Retinal pigment epithelial cell (primary cell): Measurements from ENCODE around the gene MAML3.

Experiments
- DNase-seq: peaks from one replicate; pipeline ENCODE4 v3.0.0-alpha.2; 2010; ENCODE audit warnings: low read depth
- H3K4me3 ChIP-seq: 2 replicates; pipeline ENCODE4 v1.5.1; 2011; ENCODE audit warnings: mild to moderate bottlenecking, low read length, control low read depth, moderate library complexity
- TF ChIP-seq, protein P1 (sequence below): conservative IDR thresholded peaks from 2 replicates; pipeline ENCODE4 v1.5.1; 2011; ENCODE audit warnings: low read depth, low read length, control low read depth, inconsistent platforms

The MAML3 gene

DNA sequence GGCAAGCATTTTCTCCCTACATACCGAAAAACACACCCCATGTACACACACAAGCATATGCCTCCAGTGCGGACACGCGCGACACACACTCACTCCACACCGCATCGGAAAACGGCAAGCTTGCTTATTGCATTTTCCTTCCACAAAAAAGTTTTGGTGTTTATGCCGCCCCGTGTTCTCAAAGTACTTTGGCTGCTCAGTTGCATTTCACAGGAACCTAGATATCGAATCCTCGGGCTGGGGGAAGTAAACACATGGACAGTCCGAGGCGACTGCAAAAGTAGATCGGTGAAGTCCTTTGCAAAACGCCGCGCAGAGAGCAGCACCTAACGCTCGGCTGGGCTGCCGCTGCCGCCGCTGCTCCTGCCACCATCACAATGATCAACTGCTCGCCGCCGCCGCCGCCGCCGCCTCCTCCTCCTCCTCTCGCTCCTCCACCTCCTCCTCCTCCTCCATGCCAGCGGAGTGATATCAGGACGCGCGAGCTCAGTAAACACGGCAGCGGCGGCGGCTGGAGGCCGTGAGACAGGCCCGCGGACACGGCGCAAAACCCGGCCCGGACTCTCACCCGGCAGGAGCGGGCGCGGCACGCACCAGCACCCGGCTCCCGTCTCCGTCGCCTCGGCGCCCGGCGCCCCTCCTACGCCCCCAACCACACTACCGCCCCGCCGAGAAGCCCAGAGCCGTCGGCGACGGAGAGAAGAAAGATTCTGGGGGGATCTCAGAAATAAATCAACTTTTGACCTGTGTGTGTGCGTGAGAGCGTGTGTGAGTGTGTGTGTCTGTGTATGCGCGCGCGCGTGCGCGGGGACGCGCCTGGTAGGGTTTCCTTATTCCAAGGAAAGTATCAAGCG is at the start of gene MAML3:
MAML3 (minus strand) TSS at position 467 of the 854 bp plus-strand sequence. CDS start 857 bp downstream, outside the sequence.
- peak; percentile 83 for DNase-seq
- TF ChIP-seq, protein P1, sequence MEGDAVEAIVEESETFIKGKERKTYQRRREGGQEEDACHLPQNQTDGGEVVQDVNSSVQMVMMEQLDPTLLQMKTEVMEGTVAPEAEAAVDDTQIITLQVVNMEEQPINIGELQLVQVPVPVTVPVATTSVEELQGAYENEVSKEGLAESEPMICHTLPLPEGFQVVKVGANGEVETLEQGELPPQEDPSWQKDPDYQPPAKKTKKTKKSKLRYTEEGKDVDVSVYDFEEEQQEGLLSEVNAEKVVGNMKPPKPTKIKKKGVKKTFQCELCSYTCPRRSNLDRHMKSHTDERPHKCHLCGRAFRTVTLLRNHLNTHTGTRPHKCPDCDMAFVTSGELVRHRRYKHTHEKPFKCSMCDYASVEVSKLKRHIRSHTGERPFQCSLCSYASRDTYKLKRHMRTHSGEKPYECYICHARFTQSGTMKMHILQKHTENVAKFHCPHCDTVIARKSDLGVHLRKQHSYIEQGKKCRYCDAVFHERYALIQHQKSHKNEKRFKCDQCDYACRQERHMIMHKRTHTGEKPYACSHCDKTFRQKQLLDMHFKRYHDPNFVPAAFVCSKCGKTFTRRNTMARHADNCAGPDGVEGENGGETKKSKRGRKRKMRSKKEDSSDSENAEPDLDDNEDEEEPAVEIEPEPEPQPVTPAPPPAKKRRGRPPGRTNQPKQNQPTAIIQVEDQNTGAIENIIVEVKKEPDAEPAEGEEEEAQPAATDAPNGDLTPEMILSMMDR = no peak
- H3K4me3 ChIP-seq = peak within 1 kb of the TSS; percentile 88

DNA sequence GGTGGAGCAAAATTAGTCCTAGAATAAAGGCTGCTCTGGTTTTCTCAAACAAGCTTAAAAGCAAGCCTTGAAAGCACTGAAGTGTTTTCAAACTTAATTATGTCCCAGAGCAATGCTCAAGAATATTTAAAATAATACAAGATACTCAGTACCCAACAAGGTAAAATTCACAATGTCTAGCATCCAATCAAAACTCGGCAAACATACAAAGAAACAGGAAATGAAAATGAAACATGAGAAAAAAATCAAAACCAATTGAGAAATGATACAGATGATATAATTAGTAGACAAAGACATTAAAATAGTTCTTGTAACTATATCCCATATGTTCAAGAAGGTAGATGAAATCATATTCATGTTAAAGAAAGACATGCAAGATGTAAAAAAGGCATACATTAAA is 45.0 kb upstream of the MAML3 start:
- H3K4me3 ChIP-seq = no peak overlapping the region
- no peak for DNase-seq
- TF ChIP-seq, protein P1 = no peak

DNA sequence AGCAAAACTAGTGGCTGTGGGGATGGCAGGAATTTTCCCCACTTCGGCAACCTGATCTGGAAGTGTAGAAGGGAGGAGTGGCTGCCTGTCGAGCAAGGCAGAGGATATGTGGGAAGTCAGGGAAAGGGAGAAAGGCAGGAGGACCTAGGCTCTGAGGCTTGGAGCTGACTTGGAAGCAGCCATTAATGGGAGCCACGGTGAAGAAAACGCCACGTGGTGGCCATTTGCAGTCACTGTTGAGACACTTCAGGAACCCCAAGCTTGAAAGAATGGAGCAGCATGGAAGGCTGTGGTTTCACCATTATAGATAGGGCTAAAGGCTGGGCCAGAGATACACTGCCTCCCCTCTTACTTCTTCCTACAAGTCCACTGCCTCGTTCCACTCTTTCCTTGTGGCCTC is 41.8 kb upstream of the MAML3 start:
- DNase-seq = no peak
- TF ChIP-seq, protein P1 = no peak
- H3K4me3 ChIP-seq = no peak overlapping the region

DNA sequence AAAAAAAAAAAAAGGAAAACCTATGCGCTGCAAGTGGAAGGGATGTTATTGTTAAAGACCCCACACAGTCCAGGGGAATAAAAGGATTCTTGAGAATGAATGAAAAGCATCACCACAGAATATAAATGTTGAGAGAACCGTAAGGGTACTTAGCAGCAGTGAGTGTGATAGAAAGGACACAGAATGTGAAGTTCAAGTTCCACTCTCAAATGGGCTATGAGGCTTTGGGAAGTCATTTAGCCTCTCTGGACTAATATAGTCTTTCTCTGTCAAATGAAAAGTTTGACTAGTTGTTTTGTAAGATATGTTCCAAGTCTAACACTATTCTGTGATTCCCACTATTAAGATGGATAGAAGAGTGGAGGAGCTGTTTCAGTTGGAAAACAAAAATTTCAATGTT is 35.8 kb upstream of the MAML3 start:
- TF ChIP-seq, protein P1 = no peak
- no peak overlapping the region for H3K4me3 ChIP-seq
- no peak for DNase-seq

DNA sequence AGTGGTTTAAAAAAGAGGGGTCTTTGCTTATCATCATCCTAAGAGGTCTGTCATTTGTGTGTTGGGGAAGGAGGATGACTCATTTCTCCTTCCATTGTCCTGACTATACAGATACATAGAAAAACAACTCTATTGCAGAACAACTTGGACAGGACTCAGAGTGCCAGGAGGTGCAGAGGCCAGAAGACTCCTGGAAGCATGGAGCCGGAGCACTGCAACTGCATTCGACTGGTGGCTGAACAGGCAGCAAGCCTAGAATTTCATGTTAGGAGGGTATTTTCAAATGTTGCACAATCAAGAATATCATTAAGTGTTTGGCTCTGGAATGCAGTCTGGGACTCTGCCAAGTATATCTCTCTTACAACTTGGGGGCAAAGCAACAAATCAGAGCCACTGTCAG is 35.0 kb upstream of the MAML3 start:
- DNase-seq = peak; percentile 59
- no peak overlapping the region for H3K4me3 ChIP-seq
- TF ChIP-seq, protein P1 = no peak

DNA sequence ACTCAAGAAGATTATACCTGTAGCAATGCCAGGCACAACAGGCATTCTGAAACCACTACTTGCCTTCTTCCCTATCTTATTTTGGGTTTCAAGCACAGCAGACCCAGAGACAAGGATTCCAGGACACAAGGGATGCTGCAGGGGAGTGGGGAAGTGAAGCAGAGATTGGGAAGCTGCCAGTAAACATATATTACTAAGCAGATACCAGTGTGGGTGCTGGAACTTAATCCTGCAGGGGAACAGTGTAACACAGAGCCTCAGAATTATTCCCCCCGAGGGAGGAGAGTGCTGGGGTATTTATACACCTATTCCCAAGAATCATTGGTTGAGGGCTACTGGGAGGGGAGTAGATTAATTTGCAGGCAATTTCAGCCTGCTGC is 33.3 kb upstream of the MAML3 start:
- no peak overlapping the region for H3K4me3 ChIP-seq
- DNase-seq = no peak
- TF ChIP-seq, protein P1 = no peak

DNA sequence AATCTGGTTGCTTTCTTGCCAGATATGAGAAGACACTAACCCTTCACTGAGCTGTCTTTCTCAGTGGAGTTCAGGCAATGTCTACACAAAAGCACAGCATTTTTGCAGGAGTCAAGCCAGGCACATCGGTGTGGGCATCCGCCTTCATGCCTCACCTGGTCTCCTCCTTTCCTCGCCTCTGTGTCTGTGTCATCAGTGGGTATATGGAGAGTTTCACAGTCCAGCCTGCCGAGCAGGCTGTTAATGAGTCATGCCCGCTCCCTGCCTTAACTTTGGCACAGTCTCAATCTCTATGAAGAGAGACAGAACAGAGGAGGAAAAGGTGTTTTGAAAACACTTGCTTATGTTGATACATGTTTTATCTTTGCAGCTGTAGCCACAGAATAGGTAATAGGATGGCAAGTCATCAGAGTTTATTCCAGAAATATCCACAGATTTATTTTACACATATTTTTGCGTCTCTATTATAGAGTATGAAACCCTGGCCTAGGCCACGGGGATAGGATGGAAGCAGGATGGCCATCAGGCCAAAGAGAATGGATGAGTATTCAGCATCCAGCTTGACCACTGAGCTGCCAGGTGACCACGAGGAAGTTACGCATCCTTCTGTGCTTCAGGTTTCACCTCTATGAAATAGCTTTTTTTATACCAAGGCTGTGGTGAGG is 32.8 kb upstream of the MAML3 start:
- DNase-seq = peak; percentile 39
- no peak overlapping the region for H3K4me3 ChIP-seq
- TF ChIP-seq, protein P1 = no peak
